HG02884 (cell line): ENCODE results near the gene TUBD1.
"Not testable (repeated sequence)": the region's sequence is repeated elsewhere in the genome, so short reads cannot be mapped to it uniquely, and the experiment has no call there.

ENCODE experiments used
- ATAC-seq: cut with Tn5 transposase; IDR thresholded peaks from one replicate; pipeline ENCODE4 v1.9.1; 2021; ENCODE audit warnings: mild to moderate bottlenecking, moderate library complexity; ENCODE audit not compliant: unreplicated experiment

The TUBD1 gene, protein sequence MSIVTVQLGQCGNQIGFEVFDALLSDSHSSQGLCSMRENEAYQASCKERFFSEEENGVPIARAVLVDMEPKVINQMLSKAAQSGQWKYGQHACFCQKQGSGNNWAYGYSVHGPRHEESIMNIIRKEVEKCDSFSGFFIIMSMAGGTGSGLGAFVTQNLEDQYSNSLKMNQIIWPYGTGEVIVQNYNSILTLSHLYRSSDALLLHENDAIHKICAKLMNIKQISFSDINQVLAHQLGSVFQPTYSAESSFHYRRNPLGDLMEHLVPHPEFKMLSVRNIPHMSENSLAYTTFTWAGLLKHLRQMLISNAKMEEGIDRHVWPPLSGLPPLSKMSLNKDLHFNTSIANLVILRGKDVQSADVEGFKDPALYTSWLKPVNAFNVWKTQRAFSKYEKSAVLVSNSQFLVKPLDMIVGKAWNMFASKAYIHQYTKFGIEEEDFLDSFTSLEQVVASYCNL

DNA sequence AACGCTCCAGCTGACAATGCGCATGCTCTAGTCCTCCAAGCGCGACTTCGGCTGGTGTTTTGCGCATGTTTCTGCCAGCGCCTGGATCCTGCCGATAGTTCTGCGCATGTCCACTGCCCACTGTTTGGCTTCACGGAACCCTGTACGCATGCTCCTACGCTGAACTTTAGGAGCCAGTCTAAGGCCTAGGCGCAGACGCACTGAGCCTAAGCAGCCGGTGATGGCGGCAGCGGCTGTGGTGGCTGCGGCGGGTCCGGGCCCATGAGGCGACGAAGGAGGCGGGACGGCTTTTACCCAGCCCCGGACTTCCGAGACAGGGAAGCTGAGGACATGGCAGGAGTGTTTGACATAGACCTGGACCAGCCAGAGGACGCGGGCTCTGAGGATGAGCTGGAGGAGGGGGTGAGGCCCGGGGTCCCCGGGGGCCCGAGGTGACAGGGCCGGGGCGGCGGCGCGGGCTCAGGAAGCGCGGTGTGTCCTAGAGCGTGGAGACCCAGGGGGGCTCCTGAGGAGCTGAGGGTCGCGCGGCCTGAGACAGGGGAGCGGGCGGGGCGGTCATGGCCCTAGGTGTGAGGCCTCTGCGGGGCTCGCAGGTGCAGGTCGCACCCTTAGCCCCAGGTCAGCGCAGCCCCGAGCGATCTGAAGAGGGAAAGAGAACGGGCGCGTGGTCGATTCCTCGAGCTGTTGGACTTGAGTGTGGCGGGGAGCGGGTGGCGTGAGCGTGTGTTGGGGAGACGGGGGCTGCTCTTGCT lies at the start of gene TUBD1, which contains the start of gene RPS6KB1:
Gene TUBD1, minus strand, starts transcription at position 20 of the 752 bp plus-strand sequence. CDS start 1,941 bp downstream, outside the sequence.
Gene RPS6KB1, plus strand, starts transcription at position 198 of the 752 bp plus-strand sequence. Its CDS starts 64 bp downstream, at position 262.
- ATAC-seq = peak; percentile 90

GRCh38 chr17:59941131-59941530 lies 48.4 kb upstream of the TUBD1 start:
- ATAC-seq = no peak

- not testable (repeated sequence) for ATAC-seq
Measured at GRCh38 chr17:59940697-59941096, 48.0 kb upstream of the TUBD1 start.

DNA sequence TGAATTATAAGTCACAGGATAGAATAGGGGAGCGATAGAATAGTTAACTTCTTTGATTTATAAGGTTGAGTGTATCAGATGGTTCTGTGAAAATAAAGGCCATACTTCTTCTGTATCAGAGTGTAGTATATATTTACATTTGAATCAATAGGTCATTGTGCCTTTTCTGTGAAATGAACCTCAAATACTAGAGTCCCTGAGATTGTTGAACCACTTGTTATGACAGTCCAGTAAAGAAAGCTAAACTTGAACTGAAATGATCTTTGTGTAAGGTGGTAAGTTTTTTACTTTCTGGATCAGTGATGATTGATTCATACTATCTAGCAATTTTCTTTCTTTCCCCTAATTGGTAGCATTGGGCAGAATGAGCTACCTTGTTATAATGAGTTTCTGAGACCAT lies 40.6 kb upstream of the TUBD1 start:
- not testable (repeated sequence) for ATAC-seq

DNA sequence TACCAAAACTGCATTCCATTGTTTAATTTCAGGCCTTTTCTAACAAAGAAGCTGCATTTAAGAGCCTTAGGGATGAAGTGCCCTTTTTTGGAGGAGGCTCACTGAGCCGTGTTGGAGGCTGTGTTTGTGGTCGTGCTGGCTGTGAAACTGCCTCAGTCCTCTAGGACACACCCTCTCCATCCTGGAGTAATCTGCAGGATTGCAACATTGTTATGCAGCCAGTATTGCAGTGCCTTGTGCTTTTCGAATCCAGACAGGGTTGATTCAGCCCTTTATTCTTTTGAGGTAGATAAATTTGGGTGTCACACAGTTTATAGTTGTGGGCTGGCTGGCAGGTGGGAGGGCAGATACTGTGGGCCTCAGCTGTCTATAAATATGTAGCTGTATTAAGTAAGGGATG lies 38.0 kb upstream of the TUBD1 start:
- ATAC-seq = not testable (repeated sequence)

GRCh38 chr17:59930121-59930520 lies 37.4 kb upstream of the TUBD1 start:
- not testable (repeated sequence) for ATAC-seq

DNA sequence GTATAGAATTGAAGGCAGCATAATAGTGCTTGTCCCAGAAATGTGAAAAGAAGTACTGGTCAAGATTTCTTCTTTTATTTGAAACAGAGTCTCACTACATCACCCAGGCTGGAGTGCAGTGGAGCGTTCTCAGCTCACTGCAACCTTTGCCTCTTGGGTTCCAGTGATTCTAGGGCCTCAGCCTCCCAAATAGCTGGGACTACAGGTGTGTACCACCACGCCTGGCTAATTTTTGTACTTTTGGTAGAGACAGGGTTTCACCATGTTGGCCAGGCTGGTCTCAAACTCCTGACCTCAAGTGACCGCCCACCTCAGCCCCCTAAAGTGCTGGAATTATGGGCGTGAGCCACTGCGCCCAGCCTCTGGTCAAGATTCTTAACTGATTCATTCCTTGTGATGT lies 27.9 kb upstream of the TUBD1 start:
- not testable (repeated sequence) for ATAC-seq

- no peak for ATAC-seq
Measured at GRCh38 chr17:59916446-59916845, 23.7 kb upstream of the TUBD1 start.

GRCh38 chr17:59914274-59914854 lies 21.6 kb upstream of the TUBD1 start:
- ATAC-seq = no peak

DNA sequence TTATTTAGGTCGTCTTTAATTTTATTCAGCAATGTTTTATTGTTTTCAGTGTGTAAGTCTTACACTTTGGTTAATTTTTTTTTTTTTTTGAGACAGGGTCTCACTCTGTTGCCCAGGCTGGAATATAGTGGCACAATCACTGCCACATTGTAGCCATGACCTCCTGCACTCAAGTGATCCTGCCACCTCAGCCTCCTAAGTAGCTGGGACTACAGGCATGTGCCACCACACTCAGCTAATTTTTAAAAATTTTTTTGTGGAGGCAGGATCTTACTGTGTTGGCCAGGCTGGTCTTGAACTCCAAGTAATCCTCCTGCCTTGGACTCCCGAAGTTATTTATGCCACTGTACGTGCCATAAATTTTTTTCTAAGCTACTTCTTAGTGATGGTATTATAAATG lies 14.7 kb upstream of the TUBD1 start:
- no peak for ATAC-seq

- ATAC-seq = no peak
Measured at GRCh38 chr17:59903455-59903854, 10.7 kb upstream of the TUBD1 start.

DNA sequence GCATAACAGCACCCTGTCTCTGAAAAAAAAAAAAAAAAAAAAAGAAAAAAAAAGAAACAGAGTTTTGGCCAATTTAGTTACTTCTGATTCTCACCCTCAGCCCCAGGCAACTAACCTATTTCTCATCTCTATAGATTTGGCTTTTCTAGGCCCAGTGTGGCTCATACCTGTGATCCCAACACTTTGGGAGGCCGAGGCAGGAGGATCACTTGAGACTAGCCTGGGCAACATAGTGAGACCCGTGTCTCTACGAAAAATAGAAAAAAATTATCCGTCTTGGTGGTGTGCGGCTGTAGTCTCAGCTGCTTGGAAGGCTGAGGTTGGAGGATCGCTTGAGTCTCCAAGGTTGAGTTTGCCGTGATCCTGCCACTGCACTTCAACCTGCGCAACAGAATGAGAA lies 8.9 kb upstream of the TUBD1 start:
- ATAC-seq = no peak

- ATAC-seq = no peak
Measured at GRCh38 chr17:59899099-59899498, 6.4 kb upstream of the TUBD1 start.

- ATAC-seq = no peak
Measured at GRCh38 chr17:59897090-59897489, 4.3 kb upstream of the TUBD1 start.

DNA sequence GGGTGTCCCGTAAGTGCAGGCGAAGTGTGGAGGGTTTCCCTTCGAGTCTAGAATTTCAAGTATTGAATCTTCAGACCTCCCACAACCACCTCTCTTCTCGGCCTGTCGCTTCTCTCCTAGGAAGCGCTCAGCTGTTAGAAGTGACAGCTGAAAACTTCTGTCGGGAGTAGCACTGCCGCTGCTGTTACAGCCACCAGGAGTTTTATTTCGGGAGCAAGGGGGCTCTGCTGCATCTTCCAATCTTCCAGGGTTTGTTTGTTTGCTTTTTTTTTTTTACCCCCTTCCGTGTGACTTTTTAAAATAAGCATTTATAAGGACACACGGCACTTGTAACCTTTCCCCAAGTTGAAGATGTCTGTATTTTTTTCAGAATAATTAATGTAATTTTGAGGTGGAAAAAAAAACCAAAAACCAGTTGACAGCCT lies 945 bp upstream of the TUBD1 start:
- no peak for ATAC-seq

GRCh38 chr17:59892251-59892923 lies 356 bp downstream of the TUBD1 start:
- peak; percentile 45 for ATAC-seq

GRCh38 chr17:59890720-59891119 lies 2.0 kb downstream of the TUBD1 start:
- no peak for ATAC-seq

DNA sequence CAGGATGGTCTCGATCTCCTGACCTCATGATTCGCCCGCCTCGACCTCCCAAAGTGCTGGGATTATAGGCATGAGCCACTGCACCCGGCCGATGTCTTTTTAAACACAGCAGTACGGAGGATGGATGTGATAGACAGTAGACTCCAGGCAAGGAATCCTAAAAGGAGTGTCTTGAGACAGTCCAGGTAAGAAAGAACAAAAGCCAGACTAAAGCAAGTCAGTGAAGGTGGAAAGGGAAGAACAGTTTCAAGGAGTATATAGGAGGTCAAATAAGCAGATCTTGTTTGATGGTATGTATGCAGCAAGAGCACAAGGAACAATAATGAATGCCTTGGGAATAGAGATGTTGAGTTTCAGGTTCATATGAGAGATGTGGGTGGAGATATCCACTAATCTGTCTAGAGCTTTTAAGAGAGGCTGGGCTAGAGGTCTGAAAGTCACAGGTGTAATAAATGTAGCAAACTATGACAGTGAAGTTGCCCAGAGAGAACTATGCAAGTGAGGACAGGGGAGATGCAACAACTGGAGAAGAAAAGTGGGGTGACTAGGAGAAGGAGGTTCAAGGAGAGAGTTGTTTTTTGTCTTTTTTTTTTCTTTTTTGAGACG lies 4.5 kb downstream of the TUBD1 start:
- no peak for ATAC-seq

DNA sequence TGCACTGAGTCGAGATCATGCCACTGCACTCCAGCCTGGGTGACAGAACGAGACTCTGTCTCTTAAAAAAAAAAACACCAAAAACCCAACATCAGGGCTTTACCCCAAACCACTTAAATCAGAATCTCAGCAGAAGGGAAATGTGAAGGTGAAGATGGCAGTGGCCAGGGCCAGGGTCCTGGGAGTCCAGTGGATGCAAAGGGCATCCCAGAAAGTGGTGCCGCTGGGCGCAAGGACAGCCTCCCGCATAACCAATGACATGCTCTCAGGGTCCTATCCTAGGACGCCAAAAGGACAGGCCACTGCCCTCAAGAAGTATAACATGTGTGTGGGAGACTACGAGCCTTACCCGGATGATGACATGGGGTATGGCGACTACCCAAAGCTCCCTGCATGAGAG lies 7.9 kb downstream of the TUBD1 start:
- ATAC-seq = no peak

DNA sequence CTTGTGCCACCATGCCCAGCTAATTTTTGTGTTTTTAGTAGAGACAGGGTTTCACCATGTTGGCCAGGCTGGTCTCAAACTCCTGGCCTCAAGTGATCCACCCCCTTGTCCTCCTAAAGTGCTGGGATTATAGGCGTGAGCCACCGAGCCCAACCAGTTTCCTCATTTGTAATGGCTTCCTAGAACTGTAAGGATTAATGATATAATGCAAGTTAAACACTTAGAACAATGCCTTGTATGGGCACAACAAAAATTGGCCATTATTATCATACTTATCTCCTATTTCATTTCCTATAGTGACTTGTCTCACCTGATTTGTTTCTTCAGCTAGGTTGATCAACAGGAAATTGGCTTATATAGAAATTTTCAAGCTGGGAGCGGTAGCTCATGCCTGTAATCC lies 14.1 kb downstream of the TUBD1 start:
- no peak for ATAC-seq
